Dedifferentiated amniotic fluid mesenchymal stem cell (primary cell): ENCODE measurements around the gene LDOC1.
"Not testable (repeated sequence)": the region's sequence is repeated elsewhere in the genome, so short reads cannot be mapped to it uniquely, and the experiment has no call there.

Experiments used
- DNase-seq: peaks from one replicate; pipeline ENCODE4 v3.0.0-alpha.2; 2016; ENCODE audit errors: extremely low spot score

Gene LDOC1

GRCh38 chrX:141176586-141177451, at the start of gene LDOC1:
Gene LDOC1 (minus strand): TSS chrX:141177129. CDS start chrX:141177021, 108 bp downstream.
- peak; percentile 49 for DNase-seq

- DNase-seq, result no peak
Observed at GRCh38 chrX:141221611-141222010, 44.7 kb upstream of the LDOC1 start.

GRCh38 chrX:141220342-141221008, 43.5 kb upstream of the LDOC1 start:
- peak; percentile 46 for DNase-seq

GRCh38 chrX:141214196-141214595, 37.3 kb upstream of the LDOC1 start:
- no peak for DNase-seq

DNA sequence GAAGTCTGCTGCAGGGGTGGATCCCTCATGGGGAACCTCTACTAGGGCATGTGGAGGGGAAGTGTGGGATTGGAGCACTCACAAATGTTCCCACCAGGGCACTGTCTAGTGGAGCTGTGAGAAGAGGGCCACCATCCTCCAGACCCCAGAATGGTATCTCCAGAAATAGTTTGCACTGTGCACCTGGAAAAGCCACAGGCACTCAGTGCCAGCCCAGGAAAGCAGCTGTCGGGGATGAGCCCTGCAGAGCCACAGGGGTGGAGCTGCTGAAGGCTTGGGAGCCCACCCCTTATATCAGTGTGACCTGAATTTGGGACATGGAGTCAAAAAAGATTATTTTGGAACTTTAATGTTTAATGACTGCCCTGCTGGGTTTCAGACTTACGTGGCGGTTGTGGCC, 25.0 kb upstream of the LDOC1 start:
- no peak for DNase-seq

- not testable (repeated sequence) for DNase-seq
Observed at GRCh38 chrX:141188573-141188972, 11.6 kb upstream of the LDOC1 start.

- no peak for DNase-seq
Observed at GRCh38 chrX:141185366-141185765, 8.4 kb upstream of the LDOC1 start.

GRCh38 chrX:141183000-141183399, 6.1 kb upstream of the LDOC1 start:
- no peak for DNase-seq

DNA sequence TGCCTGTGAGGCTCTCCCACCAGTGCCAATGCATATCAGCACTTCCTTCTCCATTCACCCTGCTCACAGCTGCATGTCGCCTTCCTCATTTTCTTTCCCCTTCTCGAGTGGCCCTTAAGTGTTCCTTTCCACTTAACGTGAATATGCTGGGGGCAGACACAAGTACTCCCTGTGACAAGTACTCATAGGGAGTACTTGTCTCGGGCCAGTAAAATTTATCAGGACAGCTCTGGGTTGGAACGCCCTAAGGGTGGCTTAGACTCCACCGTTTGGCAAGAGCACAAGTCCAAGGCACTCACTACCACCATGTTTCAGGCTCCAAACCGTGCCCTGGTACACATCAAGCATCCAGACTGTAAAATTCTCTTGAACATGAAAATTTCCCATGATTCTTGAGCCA, 3.9 kb upstream of the LDOC1 start:
- DNase-seq, result no peak

DNA sequence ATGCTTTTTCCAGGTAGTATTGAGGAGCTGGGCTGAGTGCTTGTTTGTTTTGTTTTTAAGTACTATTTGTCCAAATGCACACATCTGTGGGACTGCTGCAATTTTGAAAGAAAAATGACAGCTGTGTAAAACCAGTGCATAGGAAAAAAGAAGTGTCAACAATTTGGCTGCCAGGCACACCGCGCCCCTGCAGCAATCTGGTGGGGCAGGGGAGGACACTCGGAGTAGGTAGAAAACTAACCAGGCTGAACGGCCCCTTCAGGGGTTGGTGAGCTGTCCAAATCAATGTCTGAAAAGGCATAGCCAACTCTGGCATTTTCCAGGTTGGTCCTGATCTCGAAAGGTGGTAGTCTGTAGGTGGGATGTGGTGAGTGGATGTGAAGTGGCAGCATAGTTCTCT, 1.1 kb downstream of the LDOC1 start:
- no peak for DNase-seq

- no peak for DNase-seq
Observed at GRCh38 chrX:141164406-141164805, 12.5 kb downstream of the LDOC1 start.

- no peak for DNase-seq
Observed at GRCh38 chrX:141158084-141158483, 18.8 kb downstream of the LDOC1 start.

- DNase-seq, result not testable (repeated sequence)
Observed at GRCh38 chrX:141155231-141155630, 21.7 kb downstream of the LDOC1 start.

DNA sequence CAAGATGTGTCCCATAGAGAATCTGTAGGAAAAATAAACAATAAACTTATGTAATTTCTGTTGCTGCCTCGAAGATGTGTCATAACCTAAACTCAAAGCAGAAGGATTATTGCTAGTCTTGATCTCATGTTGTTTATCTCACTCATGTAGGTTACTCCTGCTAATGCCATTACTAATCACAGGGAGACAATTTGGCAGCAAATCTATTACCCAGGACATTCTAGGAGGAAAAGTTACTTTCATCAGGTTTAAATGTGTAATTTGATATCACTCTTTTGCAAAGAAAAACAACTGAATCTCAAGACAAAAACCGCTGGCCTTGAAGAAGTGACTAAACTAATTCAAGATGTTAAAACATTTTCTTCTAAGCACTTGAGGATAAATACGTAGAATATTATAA, 34.0 kb downstream of the LDOC1 start:
- no peak for DNase-seq

DNA sequence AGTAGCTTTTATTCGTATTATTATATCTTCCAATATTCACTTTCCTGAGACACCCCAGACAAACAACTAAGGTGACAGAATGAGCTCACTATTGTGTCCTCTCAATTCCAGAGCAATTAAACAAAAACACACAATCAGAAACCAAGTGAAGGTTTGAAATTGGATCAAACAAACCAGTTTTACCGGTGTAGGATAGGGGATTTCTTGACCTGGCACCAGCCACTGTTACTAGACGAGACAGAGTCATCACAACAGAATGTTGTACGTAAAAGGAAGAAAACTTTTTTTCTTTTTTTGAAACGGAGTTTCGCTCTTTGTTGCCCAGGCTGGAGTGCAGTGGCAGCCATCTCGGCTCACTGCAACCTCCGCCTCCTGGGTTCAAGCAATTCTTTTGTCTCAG, 43.7 kb downstream of the LDOC1 start:
- DNase-seq, result no peak

DNA sequence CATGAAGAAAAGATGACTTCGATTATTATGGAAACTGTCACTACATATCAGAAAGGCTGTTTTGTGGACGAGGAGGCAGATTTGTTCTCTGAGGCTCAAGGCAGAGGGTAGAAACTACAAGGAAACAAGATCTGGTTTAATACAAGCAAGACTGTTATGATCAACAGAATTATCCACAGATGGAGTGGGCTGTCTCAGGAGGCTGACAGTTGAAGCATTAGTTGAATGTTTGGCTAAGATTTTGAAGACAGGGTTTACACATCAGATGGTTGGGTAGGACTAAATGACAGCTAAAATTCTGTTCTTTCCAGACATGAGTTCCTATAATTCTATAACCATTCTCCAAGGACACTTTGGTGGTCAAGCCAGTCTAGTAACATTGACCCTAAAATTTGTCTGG, 49.8 kb downstream of the LDOC1 start:
- no peak for DNase-seq
